ENCODE results near the gene TXNL4B.
A peak's percentile ranks its signal among the peaks of the same experiment; 100 is the strongest.
"Not testable (repeated sequence)": the region's sequence is repeated elsewhere in the genome, so short reads cannot be mapped to it uniquely, and the experiment has no call there.

Gene TXNL4B

DNA sequence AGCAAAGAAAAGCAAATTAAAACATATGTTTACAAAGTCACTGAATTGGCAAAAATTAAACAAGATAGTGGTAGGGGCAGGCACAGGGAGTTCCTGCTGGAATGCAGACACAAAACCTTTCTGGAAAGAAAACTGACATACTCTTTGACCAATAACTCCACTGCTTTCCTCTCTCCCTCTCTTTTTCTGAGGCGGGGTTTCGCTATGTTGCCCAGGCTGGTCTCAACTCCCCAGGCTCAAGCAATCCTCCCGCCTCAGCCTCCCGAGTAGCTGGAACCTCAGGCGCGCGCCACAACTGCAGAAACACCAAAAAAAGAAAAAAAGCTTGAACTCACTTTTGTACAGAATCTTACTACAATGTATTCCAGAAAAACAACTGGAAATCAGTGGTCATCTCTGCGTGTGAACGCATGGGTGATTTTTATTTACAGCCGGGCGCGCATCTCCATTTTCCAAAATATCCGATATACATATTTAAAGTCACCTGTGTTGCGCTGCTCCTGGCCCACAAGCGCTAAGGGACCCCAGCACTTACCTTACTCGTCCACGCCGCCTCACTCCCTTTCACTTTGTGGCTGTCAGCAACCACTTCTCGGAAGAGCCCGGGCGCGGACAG, 480 bp downstream of the TXNL4B start:
- H3K4me3 ChIP-seq (ENCODE audit: low read depth, low read length) = peak overlapping the region; percentile 96
- ChIA-PET CTCF (interaction anchor here (1.1 to 2.8 kb wide), 3 partner anchors 26 to 42 kb away, joined by 3 to 15 read pairs (median 6); no protein-coding TSS in a partner anchor), POLR2A (interaction anchor here (0.6 to 1.0 kb wide), 6 partner anchors 9 to 284 kb away, joined by 3 to 6 read pairs (median 4); partner anchors contain the start of gene AP1G1)
- DNase-seq (ENCODE audit: low read depth, low spot score) = no peak
- TF ChIP-seq, protein P1, sequence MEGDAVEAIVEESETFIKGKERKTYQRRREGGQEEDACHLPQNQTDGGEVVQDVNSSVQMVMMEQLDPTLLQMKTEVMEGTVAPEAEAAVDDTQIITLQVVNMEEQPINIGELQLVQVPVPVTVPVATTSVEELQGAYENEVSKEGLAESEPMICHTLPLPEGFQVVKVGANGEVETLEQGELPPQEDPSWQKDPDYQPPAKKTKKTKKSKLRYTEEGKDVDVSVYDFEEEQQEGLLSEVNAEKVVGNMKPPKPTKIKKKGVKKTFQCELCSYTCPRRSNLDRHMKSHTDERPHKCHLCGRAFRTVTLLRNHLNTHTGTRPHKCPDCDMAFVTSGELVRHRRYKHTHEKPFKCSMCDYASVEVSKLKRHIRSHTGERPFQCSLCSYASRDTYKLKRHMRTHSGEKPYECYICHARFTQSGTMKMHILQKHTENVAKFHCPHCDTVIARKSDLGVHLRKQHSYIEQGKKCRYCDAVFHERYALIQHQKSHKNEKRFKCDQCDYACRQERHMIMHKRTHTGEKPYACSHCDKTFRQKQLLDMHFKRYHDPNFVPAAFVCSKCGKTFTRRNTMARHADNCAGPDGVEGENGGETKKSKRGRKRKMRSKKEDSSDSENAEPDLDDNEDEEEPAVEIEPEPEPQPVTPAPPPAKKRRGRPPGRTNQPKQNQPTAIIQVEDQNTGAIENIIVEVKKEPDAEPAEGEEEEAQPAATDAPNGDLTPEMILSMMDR (IDR thresholded peaks at IDR 0.05; ENCODE audit: insufficient read depth, low read length, missing control alignments) = no peak

DNA sequence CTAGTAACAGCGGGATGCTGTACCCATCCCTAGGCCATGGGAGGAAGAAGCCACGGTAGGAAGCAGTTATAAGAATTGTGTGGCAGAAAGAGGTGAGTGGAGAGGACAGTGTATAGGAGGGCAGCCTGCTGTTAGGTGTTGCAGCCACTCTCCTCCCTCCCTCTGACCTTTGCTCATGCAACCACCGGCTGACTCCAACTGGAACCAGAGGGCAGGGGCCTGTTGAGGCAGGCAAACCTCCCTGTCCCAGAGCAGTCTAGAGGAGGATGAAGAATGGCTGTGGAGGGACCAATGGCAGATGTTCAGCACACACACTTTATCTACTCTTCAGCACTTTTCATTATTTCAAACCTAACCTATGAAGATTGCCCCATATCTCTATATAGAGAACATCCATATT, 2.2 kb downstream of the TXNL4B start:
- ChIA-PET POLR2A (no interaction called here), CTCF (interaction anchor here (0.9 to 2.9 kb wide), 2 partner anchors 24 to 34 kb away, joined by 3 to 16 read pairs; no protein-coding TSS in a partner anchor)
- H3K4me3 ChIP-seq (ENCODE audit: low read depth, low read length) = no peak overlapping the region; the same call in 1 of the 2 replicates

DNA sequence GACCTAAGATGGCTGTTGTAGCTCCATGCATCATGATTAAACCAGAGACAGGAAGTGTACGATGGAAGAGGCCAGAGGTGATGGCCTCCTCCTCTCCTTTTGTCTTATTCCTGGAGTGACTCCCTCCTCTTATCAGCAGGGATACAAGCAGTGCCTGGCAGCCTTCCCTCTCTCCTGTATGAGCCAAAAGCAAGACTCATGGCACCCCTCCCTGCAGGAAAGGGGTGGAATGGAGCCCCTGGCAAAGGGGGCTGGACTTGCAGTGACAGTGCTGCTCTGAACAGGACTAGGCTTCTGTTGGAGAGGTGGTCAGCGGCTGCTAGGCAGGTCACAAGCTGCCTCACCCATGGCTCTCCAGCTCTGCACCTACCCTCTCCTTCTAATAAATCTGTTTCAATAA, 8.4 kb downstream of the TXNL4B start:
- ChIA-PET POLR2A (no interaction called here), CTCF (no interaction called here)
- DNase-seq (ENCODE audit: low read depth, low spot score) = no peak
- H3K4me3 ChIP-seq (ENCODE audit: low read depth, low read length) = no peak overlapping the region
- TF ChIP-seq, protein P1 (IDR thresholded peaks at IDR 0.05; ENCODE audit: insufficient read depth, low read length, missing control alignments) = no peak

More for the DNA sequence above, 2.2 kb downstream of the TXNL4B start:
- TF ChIP-seq, protein P1 (IDR thresholded peaks at IDR 0.05; ENCODE audit: insufficient read depth, low read length, missing control alignments) = no peak
- DNase-seq (ENCODE audit: low read depth, low spot score) = no peak

- POLR2A ChIA-PET = interaction anchor here (1.1 kb wide), 1 partner anchor 9 kb away, joined by 4 read pairs; the partner anchor contains the start of genes DHX38 and TXNL4B
- TF ChIP-seq, protein P1 (IDR thresholded peaks at IDR 0.05; ENCODE audit: insufficient read depth, low read length, missing control alignments) = no peak
- CTCF ChIA-PET = no interaction called here
- no peak overlapping the region for H3K4me3 ChIP-seq (ENCODE audit: low read depth, low read length)
- no peak for DNase-seq (ENCODE audit: low read depth, low spot score)
Measured at GRCh38 chr16:72084445-72084844, 9.0 kb downstream of the TXNL4B start.

DNA sequence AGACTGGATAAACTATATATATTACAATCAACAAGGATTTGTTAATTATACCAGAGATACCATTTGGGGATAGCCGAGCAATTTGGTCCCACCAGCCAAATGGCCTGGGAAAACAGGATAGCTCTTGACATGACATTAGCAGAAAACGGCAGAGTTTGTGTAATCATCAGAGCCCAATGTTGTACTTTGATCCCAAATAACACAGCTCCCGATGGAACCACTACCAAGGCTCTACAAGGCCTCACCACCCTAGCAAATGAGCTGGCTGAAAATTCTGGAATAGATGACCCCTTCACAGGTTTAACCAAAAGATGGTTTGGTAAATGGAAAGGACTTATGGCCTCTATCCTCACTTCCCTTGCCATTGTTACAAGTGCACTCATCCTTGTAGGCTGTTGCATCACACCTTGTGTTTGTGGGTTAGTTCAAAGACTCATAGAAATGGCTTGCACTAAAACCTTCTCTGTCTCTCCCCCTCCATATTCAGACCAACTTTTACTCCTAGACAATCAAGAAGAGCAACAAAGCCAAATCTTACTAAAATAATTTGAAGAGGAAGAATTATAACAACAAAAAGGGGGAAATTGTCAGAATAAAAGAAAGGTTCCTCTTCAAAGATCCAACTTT, 9.5 kb downstream of the TXNL4B start:
- ChIA-PET POLR2A (interaction anchor here (1.1 kb wide), 1 partner anchor 10 kb away, joined by 4 read pairs; the partner anchor contains the start of genes DHX38 and TXNL4B), CTCF (interaction anchor here (0.9 kb wide), 1 partner anchor 17 kb away, joined by 3 read pairs; no protein-coding TSS in a partner anchor)
- no peak for DNase-seq (ENCODE audit: low read depth, low spot score)
- no peak overlapping the region for H3K4me3 ChIP-seq (ENCODE audit: low read depth, low read length)
- TF ChIP-seq, protein P1 (IDR thresholded peaks at IDR 0.05; ENCODE audit: insufficient read depth, low read length, missing control alignments) = no peak

DNA sequence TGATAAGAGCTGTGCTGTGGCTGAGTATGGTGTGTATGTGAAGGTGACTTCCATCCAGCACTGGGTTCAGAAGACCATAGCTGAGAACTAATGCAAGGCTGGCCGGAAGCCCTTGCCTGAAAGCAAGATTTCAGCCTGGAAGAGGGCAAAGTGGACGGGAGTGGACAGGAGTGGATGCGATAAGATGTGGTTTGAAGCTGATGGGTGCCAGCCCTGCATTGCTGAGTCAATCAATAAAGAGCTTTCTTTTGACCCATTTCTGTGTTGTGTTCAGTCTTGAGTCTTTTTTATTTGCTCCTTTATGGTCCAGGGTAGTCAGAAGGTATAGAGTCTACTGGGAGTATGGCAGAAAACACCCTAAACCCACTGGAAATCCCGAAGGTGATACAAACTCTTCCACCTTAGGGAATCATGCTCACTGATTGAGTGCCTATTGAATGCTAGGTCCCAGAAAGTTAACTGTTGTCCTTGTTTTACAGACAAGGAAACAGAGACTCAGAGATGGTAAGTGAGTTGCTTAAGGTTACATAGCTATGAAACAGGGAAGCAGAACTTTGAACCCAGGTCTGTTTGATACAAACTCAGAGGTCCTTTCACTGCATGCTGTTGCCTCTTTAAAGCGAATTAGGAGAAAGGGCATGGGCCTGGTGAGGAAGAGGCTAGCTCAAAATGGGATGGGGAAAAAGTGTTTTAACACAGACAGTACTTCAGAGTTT, 16.3 kb downstream of the TXNL4B start:
- POLR2A ChIA-PET; H3K4me3 ChIP-seq (ENCODE audit: low read depth, low read length); DNase-seq (ENCODE audit: low read depth, low spot score): not testable (repeated sequence)
- CTCF ChIA-PET = interaction anchor here (1.4 kb wide), 1 partner anchor 10 kb away, joined by 5 read pairs; no protein-coding TSS in a partner anchor

DNA sequence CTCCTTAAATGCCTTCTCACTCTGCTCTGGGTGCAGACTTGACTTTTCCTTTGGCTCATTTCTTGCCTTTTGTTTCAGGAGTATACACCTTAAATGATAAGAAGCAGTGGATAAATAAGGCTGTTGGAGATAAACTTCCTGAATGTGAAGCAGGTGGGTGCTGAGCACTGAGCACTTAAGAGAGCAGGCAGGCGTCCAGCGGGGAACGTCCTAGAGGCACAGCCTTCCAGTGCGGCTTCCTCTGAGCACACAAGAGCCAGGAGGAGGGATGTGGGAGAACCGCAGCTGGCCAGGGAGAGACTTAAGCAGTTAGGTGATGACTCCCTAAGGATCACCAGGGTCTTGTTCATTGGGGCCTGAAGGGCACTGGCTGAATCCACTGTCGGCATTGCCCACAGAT, 18.4 kb downstream of the TXNL4B start:
- H3K4me3 ChIP-seq (ENCODE audit: low read depth, low read length); DNase-seq (ENCODE audit: low read depth, low spot score); POLR2A ChIA-PET: not testable (repeated sequence)
- CTCF ChIA-PET = interaction anchor here (1.2 kb wide), 1 partner anchor 8 kb away, joined by 4 read pairs; no protein-coding TSS in a partner anchor

Measured in AG04449 (cell line).